HG02870 (cell line): ENCODE results near the gene MAPK12.

Experiments used
- ATAC-seq: cut with Tn5 transposase; IDR thresholded peaks from one replicate; pipeline ENCODE4 v1.9.1; 2021; ENCODE audit warnings: mild to moderate bottlenecking, moderate library complexity; ENCODE audit not compliant: unreplicated experiment

Gene MAPK12

DNA sequence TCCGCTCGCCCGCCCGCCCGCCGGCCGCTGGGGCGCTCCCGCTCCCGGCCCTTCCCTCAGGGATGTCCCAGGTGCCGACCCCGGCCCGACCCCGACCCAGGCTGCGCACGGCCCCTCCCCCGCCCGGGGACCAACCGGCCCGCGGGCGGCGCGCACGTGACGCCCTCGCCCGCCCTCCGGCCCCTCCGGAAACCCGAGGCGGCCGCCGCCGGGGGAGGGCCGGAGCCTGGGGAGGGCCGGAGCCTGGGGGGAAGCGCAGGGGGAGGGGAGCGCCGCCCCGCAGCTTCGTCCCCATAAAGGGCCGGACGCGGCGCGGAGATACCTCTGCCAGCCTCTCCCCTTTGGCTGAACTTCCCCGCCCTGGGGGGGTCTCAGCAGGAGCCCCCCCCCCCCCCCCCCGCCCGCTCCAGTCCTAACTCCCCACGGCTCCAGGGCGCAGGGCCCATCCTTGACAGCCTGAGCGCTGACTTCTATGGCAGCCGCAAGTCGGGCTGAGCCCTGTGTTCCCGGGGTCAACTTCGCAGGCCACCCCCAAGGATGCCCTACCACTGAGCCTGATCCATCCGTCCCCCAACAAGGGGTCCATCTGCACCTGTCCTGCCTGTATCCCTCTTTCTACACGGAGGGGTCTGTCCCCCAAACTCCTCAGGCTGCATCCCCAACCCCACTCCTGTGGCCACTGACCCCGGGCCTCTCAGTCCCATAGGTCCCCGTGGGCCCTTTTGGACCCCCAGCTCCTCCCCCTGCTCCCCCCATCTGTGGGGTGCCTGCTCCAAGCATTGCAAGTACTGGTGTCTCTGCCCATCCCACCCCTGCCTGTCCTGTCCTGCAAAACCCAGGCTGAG lies at the start of gene MAPK12:
MAPK12 (minus strand) TSS at position 69 of the 845 bp plus-strand sequence. CDS start 174 bp downstream, outside the sequence.
- no peak for ATAC-seq

DNA sequence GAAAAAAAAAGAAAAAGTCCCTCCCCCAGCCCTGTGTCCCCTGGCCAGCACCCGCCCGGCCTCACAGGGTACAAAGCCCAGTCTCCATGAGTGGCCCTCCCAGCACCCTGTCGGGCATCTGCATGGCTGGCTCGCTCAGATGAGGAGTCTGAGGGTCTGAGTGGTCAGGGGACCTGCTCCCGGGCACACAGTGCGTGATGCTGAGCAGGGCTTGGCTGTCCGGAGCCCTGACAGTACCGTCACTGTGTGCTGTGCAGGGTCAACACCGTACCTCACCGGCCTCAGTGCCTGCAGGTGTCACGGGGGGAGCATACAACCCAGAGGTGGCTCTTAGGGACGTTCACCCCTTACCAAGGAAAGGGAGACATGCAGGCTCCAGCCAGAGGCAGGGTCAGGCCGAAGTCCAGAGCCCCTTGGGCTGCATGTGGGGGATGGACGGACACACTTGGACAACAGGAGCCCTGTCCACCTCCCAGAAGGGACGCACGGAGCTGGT lies 49.5 kb upstream of the MAPK12 start:
- no peak for ATAC-seq

DNA sequence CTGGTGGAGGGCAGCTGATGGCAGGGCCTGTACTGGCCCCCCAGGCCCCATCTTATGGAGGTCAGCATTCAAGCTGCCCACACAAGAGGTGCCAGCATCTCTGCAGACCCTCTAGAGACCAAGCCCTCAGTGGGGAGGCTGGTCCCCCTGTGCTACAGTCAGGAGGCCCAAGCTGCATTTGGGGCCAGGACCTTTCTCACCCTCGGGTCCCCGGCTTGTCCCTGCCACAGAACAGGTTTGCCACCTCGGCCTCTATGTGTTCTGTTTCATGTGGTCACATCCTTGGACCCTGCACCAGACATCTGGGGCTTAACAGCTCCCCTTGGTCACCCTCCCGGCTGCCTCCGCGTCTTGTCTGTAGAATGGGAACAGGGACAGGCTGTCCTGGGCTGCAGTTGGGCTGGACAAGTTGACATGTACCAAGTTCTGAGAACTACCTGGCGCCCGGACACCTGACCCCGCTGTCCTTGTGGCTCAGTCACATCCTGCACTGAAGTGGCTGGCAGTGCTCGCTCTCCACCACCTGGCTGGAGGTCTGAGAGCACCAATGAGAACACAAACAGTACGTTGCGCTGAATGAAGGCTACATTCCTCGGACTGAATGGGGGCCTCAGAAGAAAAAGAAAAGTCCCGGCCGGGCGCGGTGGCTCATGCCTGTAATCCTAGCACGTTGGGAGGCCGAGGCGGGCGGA lies 48.7 kb upstream of the MAPK12 start:
- no peak for ATAC-seq

DNA sequence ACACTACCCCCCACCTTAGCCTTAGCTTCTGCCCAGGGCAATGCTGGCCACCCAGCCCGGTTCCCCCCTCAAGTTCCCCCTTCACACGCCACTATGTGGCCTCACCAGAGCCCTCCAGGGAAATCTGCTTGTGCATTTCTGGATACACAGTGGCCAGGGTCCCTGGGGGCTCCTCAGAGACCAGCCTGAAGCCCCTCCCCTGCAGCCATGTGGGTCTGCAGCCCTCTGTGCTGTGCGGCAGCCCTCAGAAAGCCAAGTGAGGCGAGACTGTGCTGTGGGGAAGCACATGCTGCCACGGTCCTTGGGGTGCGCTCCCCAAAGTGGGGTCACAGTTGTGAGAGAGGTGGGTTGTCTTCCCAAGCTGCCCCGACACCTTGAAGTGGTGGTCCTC lies 48.1 kb upstream of the MAPK12 start:
- ATAC-seq, result no peak

DNA sequence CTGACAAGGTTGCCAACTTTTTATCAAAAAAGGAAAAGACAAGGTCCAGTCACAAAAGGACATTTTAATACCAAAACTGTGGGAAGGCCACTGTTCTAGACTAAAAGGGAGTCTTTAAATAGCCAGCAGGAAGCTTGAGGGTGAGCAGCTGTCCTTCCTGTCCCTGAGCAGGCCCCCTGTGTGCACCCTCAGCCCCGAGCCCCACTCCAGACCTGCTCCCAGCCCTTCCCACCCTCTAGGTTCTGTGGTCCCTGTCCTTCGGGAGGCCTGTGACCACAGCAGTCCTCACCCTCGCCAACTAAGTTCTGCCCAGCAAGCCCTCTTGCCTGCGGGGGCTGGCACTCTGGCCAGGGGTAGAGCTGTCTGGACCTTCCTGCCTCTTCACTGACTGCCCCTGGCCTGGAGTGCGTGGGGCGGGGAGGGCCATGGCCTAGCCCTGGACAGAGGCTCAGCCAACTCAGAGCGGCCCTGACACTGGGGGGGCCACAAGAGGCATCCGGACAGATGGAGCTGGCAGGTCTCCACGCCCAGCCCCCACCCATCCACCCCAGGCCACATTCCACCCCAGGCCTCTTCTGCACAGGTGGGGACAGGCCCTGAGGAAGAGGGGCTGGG lies 47.6 kb upstream of the MAPK12 start:
- no peak for ATAC-seq

DNA sequence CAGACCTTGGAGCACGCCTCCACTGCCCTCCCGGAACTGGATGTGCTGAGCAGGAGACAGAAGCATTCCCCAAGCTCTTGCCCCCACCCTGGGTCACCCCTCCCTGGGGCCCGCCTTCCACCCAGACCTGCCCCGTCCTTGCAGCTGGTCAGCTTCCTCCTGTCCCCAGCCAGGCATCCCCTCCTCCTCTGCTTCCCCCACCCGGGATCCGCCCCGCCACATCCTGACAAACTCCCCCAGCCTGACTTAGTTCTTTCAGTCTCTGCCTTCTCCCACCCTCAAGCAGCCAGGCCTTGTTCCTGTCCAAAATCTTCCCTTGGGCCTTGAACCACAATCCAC lies 47.1 kb upstream of the MAPK12 start:
- no peak for ATAC-seq

DNA sequence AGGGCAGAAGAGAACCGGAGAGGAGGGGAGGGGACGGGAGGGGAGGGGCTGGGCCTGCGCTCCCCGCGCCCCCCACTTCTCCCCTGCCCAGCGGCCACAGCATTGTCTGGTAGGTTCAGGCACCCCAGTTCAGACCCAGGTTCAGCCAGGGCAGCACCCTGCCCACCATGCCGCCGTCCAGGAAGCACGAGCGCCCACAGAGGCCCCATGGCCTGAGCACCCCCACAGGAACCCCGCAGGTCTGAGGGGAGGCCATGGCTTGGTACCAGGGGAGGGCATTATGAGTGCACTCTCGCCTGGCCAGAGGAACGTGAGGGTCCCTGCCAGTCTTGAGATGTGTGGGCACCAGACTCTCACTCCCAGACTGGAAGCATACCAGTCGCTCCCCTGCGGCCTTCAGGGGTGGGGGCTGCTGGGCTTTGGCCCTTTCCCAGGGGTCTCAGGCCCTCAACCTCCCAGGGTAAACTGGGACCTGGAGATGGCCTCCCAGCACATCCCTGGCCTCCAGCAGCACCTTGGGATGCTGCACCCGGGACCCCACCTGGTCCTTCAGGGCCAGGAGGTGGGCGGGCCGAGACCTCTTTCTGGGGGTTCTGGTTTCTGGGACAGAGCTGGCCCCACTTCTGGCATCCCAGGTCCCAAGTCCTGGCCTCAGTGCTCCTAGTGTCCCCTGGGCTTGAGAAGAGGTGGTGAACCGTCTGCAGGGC lies 46.6 kb upstream of the MAPK12 start:
- no peak for ATAC-seq

DNA sequence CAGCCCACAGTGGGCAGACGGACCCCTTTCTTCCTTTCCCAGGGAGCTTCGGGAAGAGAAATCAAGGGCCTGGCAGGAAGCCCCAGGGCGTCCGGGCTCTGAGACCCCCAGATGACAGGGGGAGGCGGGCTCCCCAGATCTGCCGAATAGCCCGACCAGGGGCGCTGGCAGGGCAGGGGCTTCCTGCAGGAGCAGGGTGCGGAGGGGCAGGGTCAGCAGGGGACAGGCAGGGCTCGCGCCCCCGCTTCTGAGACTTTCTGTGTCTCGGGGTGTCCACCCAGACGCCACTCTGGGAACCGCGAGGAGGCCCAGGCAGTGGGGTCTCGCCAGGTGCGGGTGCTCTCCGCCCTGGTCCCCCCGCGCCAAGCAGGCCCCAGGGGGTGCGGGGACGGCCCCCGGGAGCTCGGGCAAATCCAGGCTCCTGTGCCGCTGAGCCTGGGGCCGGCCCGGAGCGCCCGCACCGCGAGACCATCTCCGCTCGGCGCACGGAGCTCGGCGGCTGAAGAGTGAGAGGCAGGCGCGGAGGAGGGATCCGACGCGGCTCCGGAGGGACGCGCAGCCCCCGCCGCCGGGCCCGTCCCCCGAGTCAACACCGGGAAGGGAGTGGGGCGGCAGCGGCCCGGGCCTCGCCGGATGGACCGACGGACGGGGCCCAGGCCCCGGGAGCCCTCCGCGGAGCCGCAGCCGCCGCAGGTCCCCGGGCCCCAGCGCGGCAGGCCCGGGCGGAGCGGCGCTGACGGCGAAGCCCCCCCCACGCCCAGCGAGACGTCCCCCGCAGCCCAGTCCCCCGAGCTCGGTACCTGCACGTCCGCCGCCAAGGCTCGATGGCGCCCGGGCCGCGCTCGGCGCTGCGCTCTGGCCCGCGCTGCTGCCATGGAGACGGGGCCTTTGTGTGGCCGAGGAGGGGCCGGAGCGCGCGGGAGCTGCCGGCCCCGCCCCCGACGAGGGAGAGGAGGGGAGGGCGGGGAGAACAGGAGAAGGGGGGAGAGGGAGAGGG lies 45.6 kb upstream of the MAPK12 start, which contains the start of gene PLXNB2:
PLXNB2 (minus strand) TSS at position 894 of the 997 bp plus-strand sequence. CDS start 17,062 bp downstream, outside the sequence.
- ATAC-seq, result no peak

DNA sequence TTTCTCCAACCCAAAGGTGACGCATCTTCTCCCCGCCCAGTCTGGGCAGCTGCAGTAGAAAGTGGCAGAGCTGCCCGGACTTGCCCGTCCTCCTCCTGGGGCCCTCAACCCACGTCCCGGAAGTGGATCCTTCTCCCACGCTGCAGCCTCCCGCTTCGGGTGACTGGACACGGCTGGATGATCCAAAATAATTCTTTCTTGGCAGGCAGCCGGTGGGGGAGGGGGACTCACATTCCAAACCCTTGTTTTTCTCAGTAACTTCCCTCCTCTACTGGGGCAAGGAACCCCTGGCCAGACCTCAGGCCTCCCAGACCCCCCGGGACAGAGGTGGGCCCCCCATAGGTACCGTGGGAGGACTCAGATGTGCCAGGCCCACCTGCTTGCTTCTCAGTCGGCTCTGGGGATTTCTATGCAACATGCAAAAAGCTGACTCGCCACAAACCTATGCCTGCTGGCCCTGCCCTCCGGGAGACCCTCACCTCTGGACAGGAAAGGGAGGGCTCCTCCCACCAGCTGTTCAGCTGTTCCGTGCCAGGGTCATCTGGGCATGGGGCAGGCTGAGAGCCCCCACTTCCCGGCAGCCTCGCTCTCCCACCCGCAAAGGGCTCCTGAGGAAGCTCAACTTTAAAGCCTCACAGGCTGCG lies 44.6 kb upstream of the MAPK12 start:
- ATAC-seq, result no peak

DNA sequence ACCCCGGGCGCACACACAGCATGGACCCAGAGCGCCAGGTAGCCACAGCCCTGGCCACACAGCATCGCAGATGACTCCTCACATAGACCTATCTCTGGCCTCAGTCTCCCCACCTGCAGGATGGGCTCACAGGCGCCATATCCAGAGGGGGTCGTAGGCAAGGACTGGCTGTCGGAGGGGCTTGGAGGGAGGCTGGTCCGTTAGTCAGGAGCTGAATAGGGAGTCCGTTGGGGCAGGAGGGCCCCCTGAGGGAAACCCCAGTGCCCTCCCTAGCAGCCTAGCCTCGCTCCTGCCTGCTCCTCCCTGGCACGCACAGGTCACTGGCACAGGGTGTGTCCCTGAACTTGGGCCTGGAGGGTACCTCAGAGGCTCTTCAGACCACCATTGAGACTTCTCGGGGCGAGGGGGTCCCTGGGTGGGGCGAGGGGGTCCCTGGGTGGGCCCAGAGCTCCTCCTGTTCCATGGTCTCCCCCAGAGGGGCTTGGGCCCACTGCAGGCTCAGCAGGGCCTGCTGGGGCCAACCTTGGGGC lies 44.0 kb upstream of the MAPK12 start:
- no peak for ATAC-seq

DNA sequence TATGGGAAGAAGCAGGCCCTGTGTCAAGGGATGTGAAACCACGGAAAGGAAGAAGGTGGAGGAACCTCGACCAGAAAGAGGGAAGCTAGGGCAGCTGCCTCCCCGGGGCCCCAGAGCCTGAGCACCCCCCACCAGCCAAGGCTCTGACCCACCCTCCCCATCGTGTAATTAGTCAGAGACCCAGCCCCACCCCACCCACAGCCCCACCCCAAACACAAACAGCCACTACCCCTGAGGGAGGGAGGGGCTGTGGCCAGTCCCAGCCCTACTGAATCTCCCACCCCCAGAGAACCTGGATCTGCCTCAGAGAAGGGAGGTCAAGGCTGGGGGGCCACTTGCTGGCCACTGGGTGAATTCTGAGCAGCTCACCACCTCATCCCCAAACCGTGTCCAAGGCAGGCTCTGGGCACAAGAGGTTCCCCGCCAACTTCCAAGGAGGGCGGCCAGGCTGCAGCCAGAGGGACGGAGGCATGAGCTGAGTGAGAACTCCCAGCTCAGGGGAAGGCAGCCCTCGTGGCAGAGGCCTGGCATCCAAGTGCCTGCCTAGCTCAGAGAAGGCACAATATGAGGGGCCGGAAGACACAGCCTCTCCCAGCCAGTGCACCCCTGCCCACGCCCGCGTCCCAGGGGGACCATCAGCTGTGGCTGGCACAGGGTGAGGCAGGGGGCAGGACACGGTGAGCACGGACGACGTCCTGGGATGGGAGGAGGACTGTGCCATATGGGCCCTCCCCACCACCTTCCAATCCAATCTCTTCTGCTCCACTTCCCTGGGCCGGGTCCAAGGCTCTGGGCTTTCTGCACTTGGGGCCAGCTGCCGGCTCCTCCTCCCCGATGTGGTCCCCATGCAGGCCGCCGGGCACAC lies 43.3 kb upstream of the MAPK12 start:
- no peak for ATAC-seq

DNA sequence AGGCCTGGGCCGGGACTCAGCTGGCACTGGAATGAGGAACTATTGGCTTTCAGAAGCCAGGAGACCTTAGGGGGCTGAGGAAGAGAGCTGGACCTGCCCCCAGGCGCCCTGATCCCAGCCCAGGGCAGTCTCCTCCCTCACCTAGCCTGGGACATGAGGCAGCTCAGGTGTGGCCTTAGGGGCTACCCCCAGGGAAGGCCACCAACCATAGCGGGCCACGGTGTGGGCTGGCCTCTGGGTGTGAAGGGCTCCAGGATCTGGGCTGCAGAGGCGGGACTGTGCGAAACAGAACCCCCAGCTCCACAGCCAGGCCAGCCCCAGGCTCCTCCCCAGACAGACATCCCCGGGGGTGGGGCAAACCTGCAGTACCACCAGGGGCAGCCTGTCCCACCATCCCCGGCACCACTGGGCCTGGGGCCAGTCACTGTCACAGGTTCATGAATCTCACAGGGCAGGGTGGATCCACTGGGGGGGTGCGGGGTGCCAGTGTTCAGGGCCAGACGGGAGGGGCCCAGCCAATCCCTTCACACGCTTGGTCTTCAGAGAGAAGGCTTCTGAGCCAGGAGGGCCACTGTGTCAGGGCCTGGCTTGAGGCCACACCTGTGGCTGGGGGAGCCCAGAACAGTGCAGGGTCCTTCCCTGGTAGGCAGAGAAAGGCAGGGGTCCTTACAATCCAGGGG lies 42.5 kb upstream of the MAPK12 start:
- ATAC-seq, result no peak

DNA sequence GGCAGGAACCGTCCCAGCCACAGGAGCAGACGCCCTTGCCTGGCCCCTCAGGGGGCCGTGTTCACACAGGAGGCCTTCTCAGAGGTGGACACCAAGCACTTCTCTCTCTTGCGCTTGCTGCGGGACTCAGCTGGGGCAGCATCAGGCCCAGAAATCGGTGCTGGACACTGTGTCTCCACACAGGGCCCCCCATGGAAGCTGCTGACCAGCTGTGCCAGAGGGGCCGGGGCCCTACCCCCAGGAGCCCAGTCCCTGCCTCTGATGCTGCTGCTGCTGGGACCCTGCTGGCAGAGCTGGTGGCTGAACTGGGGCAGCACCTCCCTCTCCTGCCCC lies 42.0 kb upstream of the MAPK12 start:
- ATAC-seq, result no peak

DNA sequence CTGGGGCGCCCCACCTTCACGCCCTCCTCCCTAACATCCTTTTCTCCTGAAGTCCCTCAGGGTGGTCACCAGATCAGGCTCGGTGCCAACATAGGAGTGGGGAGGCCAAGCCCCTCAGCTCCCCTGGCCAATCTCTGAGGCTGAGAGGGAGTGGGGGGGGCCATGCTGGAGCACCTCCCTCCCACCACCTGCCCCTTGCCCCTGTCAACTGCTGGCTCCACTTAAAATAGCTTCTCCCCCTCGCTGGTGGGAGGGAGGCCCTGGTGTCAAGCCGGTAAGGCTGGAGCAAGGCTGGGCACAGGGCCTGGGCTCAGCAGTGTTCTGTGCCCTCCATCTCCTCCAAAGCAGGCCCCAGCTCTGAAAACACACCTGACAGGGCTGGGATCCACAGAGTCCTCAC lies 41.1 kb upstream of the MAPK12 start:
- no peak for ATAC-seq

DNA sequence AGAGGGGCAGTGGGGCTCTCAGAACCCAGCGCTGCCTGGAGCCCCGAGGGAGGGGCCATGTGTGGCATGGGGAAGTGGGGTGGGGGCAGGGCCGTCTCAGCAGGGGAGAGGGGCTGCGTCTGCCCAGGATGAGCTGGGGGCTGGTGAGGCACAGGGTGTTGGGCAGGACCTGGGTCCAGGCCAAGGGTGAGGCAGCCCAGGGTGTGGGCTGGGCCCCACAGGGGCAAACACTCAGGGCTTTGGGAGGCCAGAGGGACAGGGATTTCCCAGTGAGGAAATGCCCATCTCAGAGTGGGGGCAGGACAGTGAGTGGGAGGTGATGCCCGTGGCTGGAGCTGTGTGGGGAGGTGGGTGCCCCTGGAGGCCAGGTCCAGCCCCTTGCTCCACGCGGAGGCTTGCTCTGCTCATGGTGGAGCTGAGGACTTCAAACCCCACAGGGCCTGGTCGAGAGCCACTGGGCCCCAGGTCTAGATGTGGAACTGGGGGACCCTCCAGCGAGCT lies 40.6 kb upstream of the MAPK12 start:
- no peak for ATAC-seq

DNA sequence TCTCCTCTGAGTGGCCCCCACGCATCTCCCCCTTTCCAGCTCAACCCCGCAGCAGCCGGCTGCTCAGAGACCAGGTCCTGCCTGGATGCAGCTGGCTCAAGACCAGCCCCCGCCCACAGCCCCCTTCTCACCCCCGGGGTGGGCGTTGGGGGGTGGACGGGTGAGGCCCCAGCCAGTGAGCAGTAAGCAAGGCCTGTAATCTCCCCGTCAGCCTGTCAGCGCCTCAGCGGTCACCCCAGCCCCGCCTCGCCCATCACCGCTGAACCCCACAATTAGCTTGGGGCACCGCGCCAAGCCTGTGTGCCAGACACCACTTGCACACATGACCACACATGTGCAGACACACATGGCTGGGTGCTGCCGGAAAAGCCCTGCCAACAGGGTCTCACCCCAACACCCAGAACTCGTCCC lies 40.1 kb upstream of the MAPK12 start:
- ATAC-seq, result no peak

DNA sequence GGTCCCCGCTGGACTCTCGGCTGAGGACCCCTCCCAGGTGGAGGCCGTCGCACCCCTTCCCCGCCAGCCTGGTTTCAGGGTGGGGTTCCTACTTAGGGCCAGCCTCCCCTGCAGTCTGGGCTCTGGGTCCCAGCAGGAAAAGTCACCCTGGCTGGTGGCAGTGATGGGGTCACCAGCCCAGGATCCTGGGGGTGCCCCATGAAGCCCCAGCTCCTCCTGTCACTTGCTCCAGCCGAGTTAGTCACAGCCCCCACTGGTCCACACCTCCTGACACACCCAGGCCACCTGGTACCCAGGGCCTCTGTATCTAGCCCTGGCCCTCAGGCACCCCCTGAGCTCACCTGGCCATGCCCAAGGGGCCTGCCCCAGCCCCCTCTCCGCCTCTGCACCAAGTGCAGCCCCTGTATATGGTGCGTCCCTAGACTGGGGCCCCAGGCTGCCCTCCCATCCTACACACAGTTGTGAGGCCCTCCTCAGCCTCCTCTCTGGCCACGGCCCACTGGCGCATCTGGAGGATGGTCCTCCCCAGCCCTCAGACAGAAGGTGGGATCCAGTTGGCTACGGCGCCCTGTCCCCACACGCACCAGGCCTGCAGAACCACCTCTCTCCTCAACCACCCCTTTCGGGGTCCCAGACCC lies 39.3 kb upstream of the MAPK12 start:
- ATAC-seq, result no peak
